ENCODE measurements around the gene ERI2. TPM values are rescaled to one million over a fixed set of nuclear protein-coding genes. Genes with fewer than 3 reads are reported as not detected.

Gene ERI2
- total RNA-seq, 1 experiment from 2014 or later, result 13.2 TPM

GRCh38 chr16:20768818-20769217 is 37.5 kb downstream of the ERI2 start:
- no peaks in the 10 kb centered on the region for H3K9me3 ChIP-seq (ENCODE audit: low read length)
- BruUV-seq (replicated peaks), result no TSS peak
- H3K27me3 ChIP-seq (ENCODE audit: low read length), result no peaks in the 10 kb centered on the region
- no peaks in the 10 kb centered on the region for H3K9me2 ChIP-seq (replicated peaks; ENCODE audit: low read length)
- no peak overlapping the region for H2AFZ ChIP-seq (ENCODE audit: low read length)
- H4K20me1 ChIP-seq (ENCODE audit: low read length), result no peaks in the 10 kb centered on the region
- no peak overlapping the region for H3K9ac ChIP-seq (ENCODE audit: low read length)
- H3K4me3 ChIP-seq (ENCODE audit: low read length), result no peak overlapping the region
- TF ChIP-seq EZH2phosphoT487 (IDR thresholded peaks at IDR 0.05; ENCODE audit: borderline replicate concordance, low read length) (no peak), CTCF (conservative IDR thresholded peaks at IDR 0.05; ENCODE audit: low read depth, low read length) (no peak), EZH2 (IDR thresholded peaks at IDR 0.05; ENCODE audit: low read length, unreplicated experiment) (no peak)
- no peaks in the 10 kb centered on the region for H3K79me2 ChIP-seq (ENCODE audit: low read length)
- peaks cover 6% of the 10 kb centered on the region for H3K4me1 ChIP-seq (ENCODE audit: insufficient read depth, low read length)
- CTCF ChIA-PET, result no interaction called here
- DNase-seq (no peak), ATAC-seq (no peak)
- H3K27ac ChIP-seq (ENCODE audit: low read length), result no peak overlapping the region
- POLR2A ChIA-PET (ENCODE audit: unreplicated experiment), result no interaction called here
- no peak overlapping the region for H3K4me2 ChIP-seq (ENCODE audit: low read length)
- intact Hi-C loops (cut with micrococcal nuclease), result no loop called here
- no peaks in the 10 kb centered on the region for H3K36me3 ChIP-seq (ENCODE audit: low read depth, low read length)
- H3F3A ChIP-seq (ENCODE audit: low read length, unreplicated experiment), result no peaks in the 10 kb centered on the region

- H3K79me2 ChIP-seq (ENCODE audit: low read length), result no peaks in the 10 kb centered on the region
- no peaks in the 10 kb centered on the region for H3F3A ChIP-seq (ENCODE audit: low read length, unreplicated experiment)
- no peak overlapping the region for H3K27ac ChIP-seq (ENCODE audit: low read length)
- H3K4me1 ChIP-seq (ENCODE audit: insufficient read depth, low read length), result peaks cover 10% of the 10 kb centered on the region
- BruUV-seq (replicated peaks), result no TSS peak
- H2AFZ ChIP-seq (ENCODE audit: low read length), result no peak overlapping the region
- CTCF ChIA-PET, result no interaction called here
- no peak overlapping the region for H3K4me2 ChIP-seq (ENCODE audit: low read length)
- H3K9ac ChIP-seq (ENCODE audit: low read length), result no peak overlapping the region
- DNase-seq (no peak), ATAC-seq (no peak)
- H3K9me3 ChIP-seq (ENCODE audit: low read length), result no peaks in the 10 kb centered on the region
- TF ChIP-seq CTCF (conservative IDR thresholded peaks at IDR 0.05; ENCODE audit: low read depth, low read length) (no peak), EZH2phosphoT487 (IDR thresholded peaks at IDR 0.05; ENCODE audit: borderline replicate concordance, low read length) (no peak), EZH2 (IDR thresholded peaks at IDR 0.05; ENCODE audit: low read length, unreplicated experiment) (no peak)
- POLR2A ChIA-PET (ENCODE audit: unreplicated experiment), result no interaction called here
- no peak overlapping the region for H3K4me3 ChIP-seq (ENCODE audit: low read length)
- intact Hi-C loops (cut with micrococcal nuclease), result no loop called here
- no peaks in the 10 kb centered on the region for H4K20me1 ChIP-seq (ENCODE audit: low read length)
- H3K9me2 ChIP-seq (replicated peaks; ENCODE audit: low read length), result no peaks in the 10 kb centered on the region
- H3K27me3 ChIP-seq (ENCODE audit: low read length), result no peaks in the 10 kb centered on the region
- no peaks in the 10 kb centered on the region for H3K36me3 ChIP-seq (ENCODE audit: low read depth, low read length)
Observed at GRCh38 chr16:20768121-20768520, 38.2 kb downstream of the ERI2 start.

- intact Hi-C loops (cut with micrococcal nuclease), result no loop called here
- H3F3A ChIP-seq (ENCODE audit: low read length, unreplicated experiment), result no peaks in the 10 kb centered on the region
- no peaks in the 10 kb centered on the region for H4K20me1 ChIP-seq (ENCODE audit: low read length)
- no peak overlapping the region for H2AFZ ChIP-seq (ENCODE audit: low read length)
- ATAC-seq (no peak), DNase-seq (no peak)
- no peak overlapping the region for H3K4me2 ChIP-seq (ENCODE audit: low read length)
- BruUV-seq (replicated peaks), result no TSS peak
- H3K9ac ChIP-seq (ENCODE audit: low read length), result no peak overlapping the region
- no peak for TF ChIP-seq EZH2phosphoT487 (IDR thresholded peaks at IDR 0.05; ENCODE audit: borderline replicate concordance, low read length)
- no peak for TF ChIP-seq EZH2 (IDR thresholded peaks at IDR 0.05; ENCODE audit: low read length, unreplicated experiment)
- TF ChIP-seq CTCF (conservative IDR thresholded peaks at IDR 0.05; ENCODE audit: low read depth, low read length), result no peak
- no peak overlapping the region for H3K4me3 ChIP-seq (ENCODE audit: low read length)
- no peaks in the 10 kb centered on the region for H3K9me3 ChIP-seq (ENCODE audit: low read length)
- H3K79me2 ChIP-seq (ENCODE audit: low read length), result no peaks in the 10 kb centered on the region
- no peak overlapping the region for H3K27ac ChIP-seq (ENCODE audit: low read length)
- H3K27me3 ChIP-seq (ENCODE audit: low read length), result no peaks in the 10 kb centered on the region
- H3K36me3 ChIP-seq (ENCODE audit: low read depth, low read length), result no peaks in the 10 kb centered on the region
- POLR2A ChIA-PET (ENCODE audit: unreplicated experiment), result no interaction called here
- no peaks in the 10 kb centered on the region for H3K9me2 ChIP-seq (replicated peaks; ENCODE audit: low read length)
- CTCF ChIA-PET, result no interaction called here
- peaks cover 12% of the 10 kb centered on the region for H3K4me1 ChIP-seq (ENCODE audit: insufficient read depth, low read length)
Observed at GRCh38 chr16:20767577-20767976, 38.7 kb downstream of the ERI2 start.
